Activated CD8-positive, alpha-beta memory T cell treated with anti-CD3 and anti-CD28 coated beads, Interleukin-2, amount 50 U/mL, for 4 hours (primary cell): ENCODE measurements around the gene SFPQ.
"Not testable (repeated sequence)": the region's sequence is repeated elsewhere in the genome, so short reads cannot be mapped to it uniquely, and the experiment has no call there.

Experiments
- DNase-seq: peaks from one replicate; pipeline ENCODE4 v3.0.0-alpha.2; 2020

SFPQ gene, protein sequence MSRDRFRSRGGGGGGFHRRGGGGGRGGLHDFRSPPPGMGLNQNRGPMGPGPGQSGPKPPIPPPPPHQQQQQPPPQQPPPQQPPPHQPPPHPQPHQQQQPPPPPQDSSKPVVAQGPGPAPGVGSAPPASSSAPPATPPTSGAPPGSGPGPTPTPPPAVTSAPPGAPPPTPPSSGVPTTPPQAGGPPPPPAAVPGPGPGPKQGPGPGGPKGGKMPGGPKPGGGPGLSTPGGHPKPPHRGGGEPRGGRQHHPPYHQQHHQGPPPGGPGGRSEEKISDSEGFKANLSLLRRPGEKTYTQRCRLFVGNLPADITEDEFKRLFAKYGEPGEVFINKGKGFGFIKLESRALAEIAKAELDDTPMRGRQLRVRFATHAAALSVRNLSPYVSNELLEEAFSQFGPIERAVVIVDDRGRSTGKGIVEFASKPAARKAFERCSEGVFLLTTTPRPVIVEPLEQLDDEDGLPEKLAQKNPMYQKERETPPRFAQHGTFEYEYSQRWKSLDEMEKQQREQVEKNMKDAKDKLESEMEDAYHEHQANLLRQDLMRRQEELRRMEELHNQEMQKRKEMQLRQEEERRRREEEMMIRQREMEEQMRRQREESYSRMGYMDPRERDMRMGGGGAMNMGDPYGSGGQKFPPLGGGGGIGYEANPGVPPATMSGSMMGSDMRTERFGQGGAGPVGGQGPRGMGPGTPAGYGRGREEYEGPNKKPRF

DNA sequence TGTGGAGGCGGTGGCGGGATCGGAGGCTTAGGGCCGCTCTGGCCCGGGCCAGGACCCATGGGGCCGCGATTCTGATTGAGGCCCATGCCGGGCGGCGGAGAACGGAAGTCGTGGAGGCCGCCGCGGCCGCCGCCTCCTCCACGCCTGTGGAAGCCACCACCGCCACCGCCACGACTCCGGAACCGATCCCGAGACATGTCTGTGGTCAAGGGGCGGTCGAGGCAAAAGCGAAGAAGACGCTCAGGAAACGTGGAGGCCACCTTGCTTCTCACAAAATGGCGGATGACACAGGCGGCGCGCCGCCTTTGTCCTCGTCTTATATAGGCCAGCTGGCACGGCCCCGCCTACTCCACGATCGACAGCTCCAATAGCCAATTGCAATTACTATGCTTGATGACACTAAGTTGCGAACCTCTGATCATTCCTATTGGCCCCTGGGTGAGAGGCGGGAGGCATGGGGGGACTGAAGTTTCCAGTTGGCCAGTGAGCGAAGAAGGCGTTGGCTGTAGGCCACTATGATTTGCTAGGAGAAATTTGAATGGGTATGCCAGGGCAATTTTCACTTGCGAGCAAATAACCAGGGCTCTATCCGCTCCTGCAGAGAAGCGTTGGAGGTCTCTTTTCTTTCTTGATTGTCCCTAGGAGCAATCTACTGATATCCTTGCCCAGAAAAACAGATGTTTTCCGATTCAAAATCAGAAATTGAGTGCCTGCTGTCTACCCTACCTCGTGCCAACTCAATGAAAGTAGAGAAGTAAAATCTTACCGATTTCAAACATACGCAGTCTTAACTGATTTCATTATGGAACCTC lies at the start of gene SFPQ:
SFPQ (minus strand) TSS at position 293 of the 812 bp plus-strand sequence; CDS start at position 197, 96 bp downstream.
- DNase-seq: peak; percentile 95

DNA sequence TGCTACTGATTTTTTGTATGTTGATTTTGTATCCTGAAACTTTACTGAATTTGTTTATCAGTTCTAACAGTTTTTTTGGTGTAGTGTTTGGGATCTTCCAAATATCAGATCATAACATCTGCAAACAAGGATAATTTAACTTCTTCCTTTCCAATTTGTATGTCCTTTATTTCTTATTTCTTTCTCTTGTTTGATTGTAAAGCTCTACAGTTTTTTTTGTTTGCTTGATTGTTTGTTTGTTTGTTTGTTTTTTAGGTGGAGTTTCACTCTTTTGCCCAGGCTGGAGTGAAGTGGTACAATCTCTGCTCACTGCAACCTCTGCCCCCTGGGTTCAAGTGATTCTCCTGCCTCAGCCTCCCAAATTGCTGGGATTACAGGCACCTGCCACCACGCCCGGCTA lies 43.8 kb upstream of the SFPQ start:
- not testable (repeated sequence) for DNase-seq

- DNase-seq: no peak
These were observed 38.3 kb upstream of the SFPQ start for GRCh38 chr1:35231287-35231686.

- DNase-seq: no peak
These were observed 36.8 kb upstream of the SFPQ start for GRCh38 chr1:35229587-35230360.

- no peak for DNase-seq
These were observed 33.6 kb upstream of the SFPQ start for GRCh38 chr1:35226546-35226945.

DNA sequence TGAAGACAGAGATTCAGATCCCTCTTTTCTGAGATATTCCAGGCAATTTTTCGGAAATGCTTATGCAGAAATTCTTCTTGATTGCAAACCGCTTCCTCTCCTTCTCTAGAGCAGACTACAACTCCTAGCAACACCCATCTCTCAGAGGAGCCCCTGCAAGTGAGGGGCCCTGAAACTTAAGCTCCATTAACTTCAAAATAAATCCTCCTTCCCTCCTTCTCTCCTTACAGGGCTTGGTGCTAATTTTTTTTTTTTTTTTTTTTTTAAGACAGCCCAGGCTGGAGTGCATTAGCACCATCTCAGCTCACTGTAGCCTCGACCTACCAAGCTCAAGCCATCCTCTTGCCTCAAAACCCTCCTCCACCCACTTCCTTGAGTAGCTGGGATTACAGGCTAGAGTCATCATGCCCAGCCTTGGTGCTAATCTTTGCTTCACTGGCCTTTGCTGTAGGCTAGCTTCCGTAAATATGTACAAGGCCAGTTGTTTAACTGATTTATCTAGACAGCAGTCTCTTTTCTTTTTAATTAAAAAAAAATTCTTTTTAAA lies 30.2 kb upstream of the SFPQ start:
- DNase-seq: no peak

DNA sequence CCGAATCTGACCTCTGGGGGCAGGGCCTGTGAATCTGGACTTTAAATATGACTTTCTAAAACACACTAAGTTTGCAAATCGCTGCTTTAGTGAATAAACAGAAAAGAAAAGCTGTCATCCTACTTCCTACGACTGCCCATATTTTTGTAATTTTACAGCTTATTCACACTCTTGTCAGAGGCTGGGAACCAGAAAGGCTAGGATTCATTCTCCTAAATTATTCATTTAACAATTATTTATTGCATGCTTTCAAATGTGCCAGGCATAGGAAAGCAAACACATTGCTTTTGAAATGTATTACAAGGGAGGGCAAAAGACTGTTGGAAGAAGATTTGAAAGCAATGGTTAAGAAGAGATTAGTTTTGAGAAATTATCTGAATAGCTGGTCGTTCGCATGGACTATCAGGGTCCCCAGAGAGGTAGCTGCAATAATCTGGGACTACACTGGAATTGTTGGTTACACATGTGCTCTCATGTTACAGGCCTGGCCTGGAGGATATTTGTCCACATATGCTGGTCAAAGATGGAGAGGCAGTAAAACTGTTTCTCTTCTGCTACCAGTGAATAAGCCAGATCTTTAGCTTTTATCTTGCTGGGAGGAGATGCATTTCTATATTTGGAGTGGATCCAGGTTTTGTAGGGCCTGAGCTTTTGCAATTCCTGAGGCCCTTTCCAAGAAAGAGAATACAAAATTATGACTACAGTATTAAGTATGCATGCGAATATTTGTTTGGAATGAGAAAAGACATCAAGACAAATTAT lies 29.6 kb upstream of the SFPQ start:
- DNase-seq: no peak

DNA sequence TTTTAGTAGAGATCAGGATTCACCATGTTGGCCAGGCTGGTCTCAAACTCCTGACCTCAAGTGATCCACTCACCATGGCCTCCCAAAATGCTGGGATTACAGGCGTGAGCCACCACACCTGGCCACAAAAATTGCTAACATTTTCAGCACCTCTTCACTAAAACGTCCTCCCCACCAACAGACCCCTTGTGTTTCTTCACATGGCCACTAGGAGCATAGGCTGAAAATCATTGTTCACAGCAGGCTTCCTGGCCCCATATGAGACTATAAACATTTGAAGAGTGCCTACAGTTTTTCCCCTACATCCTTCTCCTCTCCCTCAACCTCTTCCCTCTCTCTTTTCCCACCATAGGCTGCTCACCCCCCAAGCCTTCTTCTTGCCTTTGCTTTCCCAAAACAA lies 28.0 kb upstream of the SFPQ start:
- DNase-seq: no peak

- no peak for DNase-seq
These were observed 22.4 kb upstream of the SFPQ start for GRCh38 chr1:35215346-35215745.

- no peak for DNase-seq
These were observed 18.1 kb upstream of the SFPQ start for GRCh38 chr1:35211120-35211414.

DNA sequence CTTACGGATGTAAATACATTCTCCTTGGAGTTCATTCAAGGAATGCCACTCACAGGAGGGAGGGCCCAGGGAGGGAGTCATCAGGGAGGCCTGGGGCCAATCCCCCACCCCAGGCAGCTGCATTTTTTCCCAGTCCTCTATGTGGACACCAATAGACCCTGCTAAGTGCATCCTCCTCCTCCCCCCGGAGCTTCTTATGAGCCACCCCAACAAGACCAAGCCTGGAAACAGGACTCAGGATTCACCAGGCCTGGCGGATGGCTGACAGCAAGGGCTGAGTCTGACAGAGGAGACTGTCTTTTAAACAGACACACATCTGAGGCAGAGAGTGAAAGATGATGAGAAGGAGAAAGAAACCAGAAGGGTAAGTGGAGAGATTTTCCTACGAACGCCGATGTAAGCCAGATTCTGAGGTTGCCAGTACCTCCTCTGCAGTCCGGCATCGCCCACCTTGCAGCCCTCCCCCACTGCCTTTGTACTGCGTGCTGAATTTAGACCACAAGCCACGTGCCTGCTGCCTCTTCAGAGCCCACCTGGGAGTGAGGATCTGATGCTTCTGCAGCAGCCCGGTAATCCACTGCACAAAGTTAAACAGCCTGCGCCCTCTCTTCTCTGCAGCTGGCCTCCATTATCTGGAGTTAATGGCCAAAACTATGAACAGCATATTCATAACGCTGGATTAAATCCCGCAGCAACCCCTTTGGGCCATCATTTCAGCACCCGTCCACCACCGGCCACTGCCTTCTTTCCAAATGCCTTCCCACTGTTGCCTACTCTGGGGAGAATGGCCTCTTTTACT lies 17.6 kb upstream of the SFPQ start:
- no peak for DNase-seq

GRCh38 chr1:35203295-35203694 lies 10.3 kb upstream of the SFPQ start:
- DNase-seq: no peak

DNA sequence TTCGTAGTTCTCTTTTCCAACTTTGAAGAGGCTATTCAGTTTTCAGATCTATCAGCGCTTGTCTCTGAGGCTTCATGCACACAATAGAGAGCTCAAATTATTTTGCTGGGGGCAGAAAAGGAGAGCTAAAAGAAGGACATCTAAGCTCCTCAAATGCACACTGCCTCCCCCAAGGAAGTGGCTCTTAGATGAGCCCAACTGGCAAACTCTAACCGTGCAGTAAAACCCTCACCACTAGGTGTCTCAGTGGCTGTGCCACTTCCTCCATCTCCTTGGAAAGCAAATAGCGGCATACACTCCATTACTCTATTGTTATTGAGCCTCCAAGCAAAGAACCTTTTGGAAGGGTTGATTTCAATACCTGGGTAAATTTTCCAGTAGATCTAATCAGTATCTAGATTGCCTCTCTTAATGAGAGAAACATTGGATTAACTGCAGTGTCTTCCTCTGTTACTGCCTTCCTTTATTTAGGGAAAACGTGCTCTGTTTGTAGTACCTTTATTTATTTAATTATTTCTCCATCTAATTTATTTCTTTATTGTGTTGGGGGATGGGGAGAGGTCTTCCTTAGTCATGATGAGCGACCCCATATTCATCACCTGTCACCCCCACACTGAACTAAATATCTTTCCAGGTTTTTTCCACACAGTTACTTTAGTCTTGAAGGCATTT lies 9.2 kb upstream of the SFPQ start:
- DNase-seq: peak; percentile 68

- no peak for DNase-seq
These were observed 8.7 kb upstream of the SFPQ start for GRCh38 chr1:35201631-35202030.

DNA sequence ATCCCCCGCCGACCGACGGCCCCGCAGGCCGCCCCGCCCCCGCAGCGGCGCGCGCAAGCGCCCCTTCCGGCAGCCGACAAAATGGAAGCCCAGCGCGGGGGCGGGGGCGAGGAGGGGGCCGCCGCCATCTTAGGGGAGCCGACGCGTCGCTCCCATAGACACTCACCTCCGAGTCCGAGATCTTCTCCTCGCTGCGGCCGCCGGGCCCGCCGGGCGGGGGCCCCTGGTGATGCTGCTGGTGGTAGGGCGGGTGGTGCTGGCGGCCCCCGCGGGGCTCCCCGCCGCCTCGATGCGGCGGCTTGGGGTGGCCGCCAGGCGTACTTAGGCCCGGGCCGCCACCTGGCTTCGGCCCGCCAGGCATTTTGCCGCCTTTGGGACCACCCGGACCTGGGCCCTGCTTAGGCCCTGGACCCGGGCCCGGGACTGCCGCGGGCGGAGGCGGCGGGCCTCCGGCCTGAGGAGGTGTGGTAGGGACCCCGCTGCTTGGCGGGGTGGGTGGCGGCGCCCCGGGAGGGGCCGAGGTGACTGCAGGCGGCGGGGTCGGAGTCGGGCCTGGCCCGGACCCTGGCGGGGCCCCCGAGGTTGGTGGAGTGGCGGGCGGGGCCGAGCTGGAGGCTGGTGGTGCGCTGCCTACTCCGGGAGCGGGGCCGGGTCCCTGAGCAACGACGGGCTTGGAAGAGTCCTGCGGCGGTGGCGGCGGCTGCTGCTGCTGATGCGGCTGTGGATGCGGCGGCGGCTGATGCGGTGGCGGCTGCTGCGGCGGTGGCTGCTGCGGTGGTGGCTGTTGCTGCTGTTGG lies 691 bp downstream of the SFPQ start:
- peak; percentile 92 for DNase-seq

DNA sequence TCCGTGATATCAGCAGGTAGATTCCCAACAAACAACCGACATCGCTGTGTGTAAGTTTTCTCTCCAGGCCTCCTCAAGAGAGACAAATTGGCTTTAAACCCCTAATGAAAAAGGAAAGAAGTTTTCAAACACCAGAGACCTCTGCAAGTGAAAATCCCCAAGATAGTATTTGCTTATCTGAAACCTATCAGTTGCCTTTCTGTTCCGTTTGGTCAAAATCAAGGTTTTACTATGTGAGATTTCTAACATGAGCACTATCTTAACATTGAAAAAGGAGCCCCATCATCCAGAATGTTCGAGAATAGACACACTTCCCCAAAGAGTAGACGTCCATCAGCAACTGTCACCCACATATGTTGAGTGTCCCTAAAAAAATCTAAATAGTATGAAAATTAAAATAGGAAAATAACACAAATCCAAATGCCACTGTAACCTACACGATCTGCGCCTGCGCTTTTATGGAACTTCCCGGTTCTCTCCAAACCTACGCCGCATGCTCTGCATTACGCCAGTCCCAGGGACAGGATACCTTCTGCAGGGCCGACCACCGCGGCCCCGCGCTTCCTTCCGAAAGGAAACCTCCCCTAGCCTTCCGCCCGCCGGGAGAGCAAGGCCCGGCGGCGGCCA lies 1.4 kb downstream of the SFPQ start:
- no peak for DNase-seq

- no peak for DNase-seq
These were observed 2.2 kb downstream of the SFPQ start for GRCh38 chr1:35190784-35191183.

- DNase-seq: no peak
These were observed 4.2 kb downstream of the SFPQ start for GRCh38 chr1:35188578-35189392.
